Iris pigment epithelial cell (primary cell): ENCODE results near the gene SERPINB8.

Experiments
- DNase-seq: peaks from one replicate; pipeline ENCODE4 v3.0.0-alpha.2; 2011; ENCODE audit warnings: low read depth

The SERPINB8 gene

GRCh38 chr18:63965716-63966330 is 4.1 kb upstream of the SERPINB8 start:
- no peak for DNase-seq

- DNase-seq: peak; percentile 45
Observed at GRCh38 chr18:63970809-63971205, 926 bp downstream of the SERPINB8 start.

GRCh38 chr18:63971320-63972001 is 1.6 kb downstream of the SERPINB8 start:
- DNase-seq: no peak

GRCh38 chr18:63972002-63972376 is 2.1 kb downstream of the SERPINB8 start:
- no peak for DNase-seq

GRCh38 chr18:63974991-63975390 is 5.1 kb downstream of the SERPINB8 start:
- DNase-seq: peak; percentile 41

- no peak for DNase-seq
Observed at GRCh38 chr18:63975628-63976027, 5.7 kb downstream of the SERPINB8 start.

- DNase-seq: no peak
Observed at GRCh38 chr18:63977040-63977439, 7.2 kb downstream of the SERPINB8 start.

GRCh38 chr18:63979409-63979920 is 9.6 kb downstream of the SERPINB8 start:
- DNase-seq: peak; percentile 60

- DNase-seq: no peak
Observed at GRCh38 chr18:63980027-63980426, 10.1 kb downstream of the SERPINB8 start.

GRCh38 chr18:63980896-63981460 is 11.1 kb downstream of the SERPINB8 start:
- DNase-seq: no peak

GRCh38 chr18:63981719-63982118 is 11.8 kb downstream of the SERPINB8 start:
- no peak for DNase-seq

- DNase-seq: no peak
Observed at GRCh38 chr18:63982361-63982760, 12.5 kb downstream of the SERPINB8 start.

GRCh38 chr18:63986885-63987284 is 17.0 kb downstream of the SERPINB8 start:
- no peak for DNase-seq

- DNase-seq: peak; percentile 50
Observed at GRCh38 chr18:63987743-63988142, 17.9 kb downstream of the SERPINB8 start.

GRCh38 chr18:63992751-63993150 is 22.9 kb downstream of the SERPINB8 start:
- DNase-seq: no peak

GRCh38 chr18:63994783-63995399 is 25.0 kb downstream of the SERPINB8 start:
- peak; percentile 49 for DNase-seq

GRCh38 chr18:63997041-63997440 is 27.2 kb downstream of the SERPINB8 start:
- no peak for DNase-seq

- no peak for DNase-seq
Observed at GRCh38 chr18:63997606-63998005, 27.7 kb downstream of the SERPINB8 start.

GRCh38 chr18:63999871-64000270 is 30.0 kb downstream of the SERPINB8 start:
- DNase-seq: no peak

GRCh38 chr18:64002581-64002980 is 32.7 kb downstream of the SERPINB8 start:
- DNase-seq: no peak

GRCh38 chr18:64009305-64009704 is 39.4 kb downstream of the SERPINB8 start:
- no peak for DNase-seq

- DNase-seq: no peak
Observed at GRCh38 chr18:64011513-64011912, 41.6 kb downstream of the SERPINB8 start.

- peak; percentile 27 for DNase-seq
Observed at GRCh38 chr18:64017870-64018269, 48.0 kb downstream of the SERPINB8 start.
